Fibroblast of the aortic adventitia (primary cell): ENCODE data around the gene RGS7BP. TPM values are rescaled to one million over a fixed set of nuclear protein-coding genes. Genes with fewer than 3 reads are reported as not detected.
"Not testable (repeated sequence)": the region's sequence is repeated elsewhere in the genome, so short reads cannot be mapped to it uniquely, and the experiment has no call there.

ENCODE experiments used
- DNase-seq: peaks from one replicate; pipeline ENCODE4 v3.0.0-alpha.2; 2010; ENCODE audit warnings: low read depth
- H3K4me3 ChIP-seq: 2 replicates; pipeline ENCODE4 v1.5.1; 2011; ENCODE audit warnings: low read depth, mild to moderate bottlenecking, control low read depth, low read length, moderate library complexity
- total RNA-seq: library from RNA; depleted of rRNA; stranded (reverse); fragments of >200 nt; gene quantifications from 2 replicates; pipeline ENCODE4 v1.2.3, GENCODE V29; 2012; ENCODE audit warnings: low replicate concordance
- TF ChIP-seq, protein P1 (sequence below): IDR thresholded peaks from 2 replicates; pipeline ENCODE4 v1.5.1; 2011; ENCODE audit warnings: mild to moderate bottlenecking, low read length, control low read depth, inconsistent platforms; ENCODE audit not compliant: insufficient read depth

The RGS7BP gene
- total RNA-seq, 1 donor, result 0.72 TPM

DNA sequence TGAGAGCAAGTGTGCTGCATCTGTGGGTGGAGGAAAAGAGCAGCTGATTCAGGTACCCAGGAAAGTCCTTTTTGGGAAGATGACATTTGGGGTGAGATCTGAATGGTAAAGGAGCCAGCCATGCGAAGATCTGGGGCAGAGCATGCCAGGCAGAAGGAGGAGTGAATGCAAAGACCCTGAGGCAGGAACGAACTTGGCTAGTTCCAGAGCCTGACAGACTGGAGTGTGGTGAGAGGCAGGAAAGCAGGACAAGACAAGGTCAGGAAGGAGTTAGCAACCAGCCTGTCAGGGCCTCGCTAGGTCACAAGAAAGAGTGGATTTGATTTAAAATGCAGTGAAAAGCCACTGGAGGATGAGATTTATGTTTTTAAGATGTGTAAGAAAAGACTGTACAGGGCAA, 28.2 kb downstream of the RGS7BP start:
- DNase-seq, result no peak
- no peak overlapping the region for H3K4me3 ChIP-seq
- TF ChIP-seq, protein P1, sequence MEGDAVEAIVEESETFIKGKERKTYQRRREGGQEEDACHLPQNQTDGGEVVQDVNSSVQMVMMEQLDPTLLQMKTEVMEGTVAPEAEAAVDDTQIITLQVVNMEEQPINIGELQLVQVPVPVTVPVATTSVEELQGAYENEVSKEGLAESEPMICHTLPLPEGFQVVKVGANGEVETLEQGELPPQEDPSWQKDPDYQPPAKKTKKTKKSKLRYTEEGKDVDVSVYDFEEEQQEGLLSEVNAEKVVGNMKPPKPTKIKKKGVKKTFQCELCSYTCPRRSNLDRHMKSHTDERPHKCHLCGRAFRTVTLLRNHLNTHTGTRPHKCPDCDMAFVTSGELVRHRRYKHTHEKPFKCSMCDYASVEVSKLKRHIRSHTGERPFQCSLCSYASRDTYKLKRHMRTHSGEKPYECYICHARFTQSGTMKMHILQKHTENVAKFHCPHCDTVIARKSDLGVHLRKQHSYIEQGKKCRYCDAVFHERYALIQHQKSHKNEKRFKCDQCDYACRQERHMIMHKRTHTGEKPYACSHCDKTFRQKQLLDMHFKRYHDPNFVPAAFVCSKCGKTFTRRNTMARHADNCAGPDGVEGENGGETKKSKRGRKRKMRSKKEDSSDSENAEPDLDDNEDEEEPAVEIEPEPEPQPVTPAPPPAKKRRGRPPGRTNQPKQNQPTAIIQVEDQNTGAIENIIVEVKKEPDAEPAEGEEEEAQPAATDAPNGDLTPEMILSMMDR, result no peak

GRCh38 chr5:64557911-64558310, 52.1 kb downstream of the RGS7BP start:
- no peak overlapping the region for H3K4me3 ChIP-seq
- no peak for DNase-seq
- TF ChIP-seq, protein P1, result no peak

DNA sequence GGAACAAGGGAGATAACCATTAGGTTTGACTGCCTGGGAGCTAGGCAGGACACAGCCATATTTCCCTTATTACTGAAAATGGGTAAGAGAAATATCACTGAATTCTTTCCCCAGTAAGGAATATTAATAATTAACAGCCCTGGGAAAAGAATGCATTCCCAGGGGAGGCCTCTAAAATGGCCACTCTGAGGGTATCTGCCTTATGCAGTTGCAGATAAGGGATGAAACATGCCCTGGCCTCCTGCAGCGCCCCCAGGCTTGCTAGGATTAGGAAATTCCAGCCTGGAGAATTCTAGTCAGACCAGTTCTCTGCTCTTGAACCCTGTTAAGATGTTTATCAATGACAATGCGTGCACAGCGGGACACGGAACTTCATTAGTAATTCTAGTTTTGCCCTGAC, 52.8 kb downstream of the RGS7BP start:
- H3K4me3 ChIP-seq, DNase-seq: not testable (repeated sequence)

- no peak for DNase-seq
- TF ChIP-seq, protein P1, result no peak
- no peak overlapping the region for H3K4me3 ChIP-seq
Measured at GRCh38 chr5:64566310-64566916, 60.6 kb downstream of the RGS7BP start.

DNA sequence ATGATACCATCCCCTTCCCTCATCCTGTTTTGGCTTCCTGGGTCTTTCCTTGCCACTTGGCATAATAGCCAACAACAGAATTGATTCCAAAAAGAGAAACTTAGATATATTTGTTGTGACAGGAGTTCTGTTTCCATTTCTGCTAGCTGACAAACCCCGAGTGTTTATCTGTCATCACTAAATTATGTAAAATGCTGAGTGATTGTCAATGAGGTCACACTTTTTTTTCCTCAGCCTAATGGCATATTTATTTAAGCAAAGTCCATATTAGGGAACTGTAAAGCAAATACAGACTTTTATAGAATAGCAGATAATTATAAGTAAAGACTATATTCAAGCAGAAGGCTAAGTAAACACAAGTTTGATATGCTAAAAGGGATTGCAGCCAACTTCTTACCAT, 64.0 kb downstream of the RGS7BP start:
- H3K4me3 ChIP-seq, result no peak overlapping the region
- DNase-seq, result no peak
- TF ChIP-seq, protein P1, result no peak

DNA sequence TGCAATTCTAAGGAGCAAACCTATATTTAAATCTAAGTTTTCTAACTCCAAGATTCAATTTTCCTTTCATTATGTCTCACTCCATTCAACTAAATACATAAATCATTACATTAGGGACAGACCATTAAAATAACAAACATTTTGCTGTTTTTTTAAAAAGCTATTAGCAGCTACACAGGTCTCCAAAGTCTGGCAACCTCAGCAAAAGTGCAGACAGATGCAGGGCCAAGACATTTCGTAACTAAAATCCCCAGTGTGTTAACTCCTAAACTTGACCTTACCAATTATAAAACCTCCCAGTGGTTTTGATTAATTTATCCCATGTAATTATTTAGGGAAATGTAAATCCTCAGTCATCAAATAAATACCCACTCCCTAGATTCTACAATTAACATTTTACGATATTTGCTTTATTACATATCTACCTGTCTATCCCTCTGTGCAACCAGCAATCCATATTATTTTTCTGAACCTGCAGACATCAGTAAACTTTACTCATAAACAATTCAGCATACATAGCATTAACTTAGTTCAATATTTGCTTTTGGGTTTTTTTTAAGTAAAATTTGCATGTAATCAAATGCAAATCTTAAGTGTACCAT, 64.7 kb downstream of the RGS7BP start:
- TF ChIP-seq, protein P1, result no peak
- no peak for DNase-seq
- H3K4me3 ChIP-seq, result no peak overlapping the region

DNA sequence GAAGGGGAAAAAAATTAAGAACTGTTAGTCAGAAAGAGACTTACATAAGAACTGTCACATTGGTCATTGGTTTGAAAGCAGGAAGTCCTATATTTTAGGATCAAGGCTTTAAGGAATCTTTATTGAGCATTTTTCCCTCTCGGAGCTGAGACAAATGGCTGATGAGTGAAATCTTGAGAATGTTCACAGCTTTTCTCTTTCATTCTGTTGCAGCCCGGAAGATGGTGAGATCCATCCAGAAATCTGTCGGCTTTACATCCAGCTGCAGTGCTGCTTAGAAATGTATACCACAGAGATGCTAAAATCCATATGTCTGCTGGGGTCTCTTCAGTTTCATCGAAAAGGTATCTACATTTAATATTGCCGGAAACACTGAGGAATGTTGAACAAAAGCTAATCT, 69.7 kb downstream of the RGS7BP start:
- TF ChIP-seq, protein P1, result no peak
- no peak for DNase-seq
- no peak overlapping the region for H3K4me3 ChIP-seq
